HEK293 (cell line): Measurements from ENCODE around the gene EIF2B5.
"Not testable (repeated sequence)": the region's sequence is repeated elsewhere in the genome, so short reads cannot be mapped to it uniquely, and the experiment has no call there.

Experiments
- CTCF ChIA-PET: fragments of 350-600 bp; formaldehyde crosslinking; extraction: SDS; loops from one replicate; lab custom pipeline; 2021; ENCODE audit warnings: antibody characterized with exemption; lab: Yijun Ruan, JAX
- POLR2A ChIA-PET: fragments of 300-600 bp; formaldehyde crosslinking; extraction: SDS; loops from one replicate; lab custom pipeline; 2020; ENCODE audit warnings: antibody characterized with exemption, inconsistent platforms; lab: Yijun Ruan, JAX
- H3K27ac ChIP-seq: fragments of 200-500 bp; sonication (Bioruptor generic); 2 replicates; pipeline ENCODE4 v1.5.1; 2014; ENCODE audit warnings: low read depth, low read length, control low read depth, inconsistent platforms; ENCODE audit errors: extremely low read depth
- H3K36me3 ChIP-seq, 2 experiments: fragments of 200-500 bp in 1 of 2; sonication (Bioruptor generic) in 1 of 2; 1 replicate in 1 of 2; 2 replicates in 1 of 2; pipeline ENCODE4 v1.5.1; 2014 to 2017; ENCODE audit warnings: inconsistent platforms in 2 of 2, low read length in 2 of 2; ENCODE audit not compliant: control insufficient read depth in 2 of 2, insufficient read depth in 1 of 2
- H3K4me1 ChIP-seq: fragments of 200-500 bp; sonication (Bioruptor generic); 2 replicates; pipeline ENCODE4 v1.5.1; 2014; ENCODE audit warnings: mild to moderate bottlenecking, low read length, inconsistent platforms; ENCODE audit not compliant: control insufficient read depth, insufficient read depth
- H3K4me3 ChIP-seq: 2 replicates; pipeline ENCODE4 v1.5.1; 2011; ENCODE audit warnings: low read depth, mild to moderate bottlenecking, control low read depth, low read length, moderate library complexity
- H3K9me3 ChIP-seq: fragments of 200-500 bp; sonication (Bioruptor generic); 2 replicates; pipeline ENCODE4 v1.5.1; 2014; ENCODE audit warnings: low read depth, low read length, inconsistent platforms; ENCODE audit not compliant: control insufficient read depth, insufficient read depth
- ATF2 ChIP-seq: fragments of 450-650 bp; formaldehyde crosslinking; IDR thresholded peaks from 2 replicates; pipeline ENCODE4 v1.5.1; 2016; ENCODE audit warnings: missing biosample characterization, missing genetic modification characterization, low read depth
- BCL11B ChIP-seq: fragments of 450-650 bp; formaldehyde crosslinking; IDR thresholded peaks from 2 replicates; pipeline ENCODE4 v1.5.1; 2016; ENCODE audit warnings: low read depth, missing biosample characterization, missing genetic modification characterization
- GFI1B ChIP-seq: fragments of 450-650 bp; formaldehyde crosslinking; IDR thresholded peaks from 2 replicates; pipeline ENCODE4 v1.5.1; 2016; ENCODE audit warnings: missing biosample characterization, missing genetic modification characterization
- HOXA7 ChIP-seq: sonication (generic); formaldehyde crosslinking; IDR thresholded peaks from 2 replicates; pipeline ENCODE4 v1.8.1; 2022; ENCODE audit warnings: missing genetic modification reagents, borderline replicate concordance
- HOXC10 ChIP-seq: sonication (generic); formaldehyde crosslinking; IDR thresholded peaks from 2 replicates; pipeline ENCODE4 v1.8.1; 2023; ENCODE audit warnings: mild to moderate bottlenecking, missing genetic modification reagents
- KLF1 ChIP-seq: fragments of 450-650 bp; formaldehyde crosslinking; IDR thresholded peaks from 2 replicates; pipeline ENCODE4 v1.5.1; 2016; ENCODE audit warnings: missing biosample characterization, missing genetic modification characterization
- KLF9 ChIP-seq: fragments of 450-650 bp; formaldehyde crosslinking; IDR thresholded peaks from 2 replicates; pipeline ENCODE4 v1.5.1; 2016; ENCODE audit warnings: missing biosample characterization, missing genetic modification characterization, low read depth
- SP3 ChIP-seq: fragments of 450-650 bp; formaldehyde crosslinking; IDR thresholded peaks from 2 replicates; pipeline ENCODE4 v1.5.1; 2016; ENCODE audit warnings: missing biosample characterization, missing genetic modification characterization
- ZBTB44 ChIP-seq: fragments of 450-650 bp; IDR thresholded peaks from 2 replicates; pipeline ENCODE4 v1.5.1; 2018; ENCODE audit warnings: missing biosample characterization, mild to moderate bottlenecking, missing genetic modification characterization
- ZFP41 ChIP-seq: fragments of 450-650 bp; formaldehyde crosslinking; IDR thresholded peaks from 2 replicates; pipeline ENCODE4 v1.5.1; 2016; ENCODE audit warnings: missing biosample characterization, missing genetic modification characterization, borderline replicate concordance
- ZIC2 ChIP-seq: fragments of 450-650 bp; formaldehyde crosslinking; IDR thresholded peaks from 2 replicates; pipeline ENCODE4 v1.5.1; 2016; ENCODE audit warnings: missing biosample characterization, missing genetic modification characterization
- ZNF121 ChIP-seq: fragments of 450-650 bp; formaldehyde crosslinking; IDR thresholded peaks from 2 replicates; pipeline ENCODE4 v1.5.1; 2016; ENCODE audit warnings: missing biosample characterization, missing genetic modification characterization
- ZNF157 ChIP-seq: fragments of 450-650 bp; formaldehyde crosslinking; IDR thresholded peaks from 2 replicates; pipeline ENCODE4 v1.5.1; 2016; ENCODE audit warnings: missing biosample characterization, missing genetic modification characterization
- ZNF302 ChIP-seq: fragments of 450-650 bp; formaldehyde crosslinking; IDR thresholded peaks from 2 replicates; pipeline ENCODE4 v1.5.1; 2016; ENCODE audit warnings: missing biosample characterization, missing genetic modification characterization, low read depth
- ZNF580 ChIP-seq: fragments of 450-650 bp; formaldehyde crosslinking; IDR thresholded peaks from 2 replicates; pipeline ENCODE4 v1.5.1; 2016; ENCODE audit warnings: missing biosample characterization, missing genetic modification characterization
- ZNF623 ChIP-seq: fragments of 450-650 bp; formaldehyde crosslinking; IDR thresholded peaks from 2 replicates; pipeline ENCODE4 v1.5.1; 2016; ENCODE audit warnings: missing biosample characterization, missing genetic modification characterization
- ZNF677 ChIP-seq: fragments of 450-650 bp; IDR thresholded peaks from 2 replicates; pipeline ENCODE4 v1.5.0; 2018; ENCODE audit warnings: missing biosample characterization, mild to moderate bottlenecking, missing genetic modification characterization, moderate library complexity
- ZSCAN18 ChIP-seq: fragments of 450-650 bp; formaldehyde crosslinking; IDR thresholded peaks from 2 replicates; pipeline ENCODE4 v1.5.1; 2016; ENCODE audit warnings: missing biosample characterization, missing genetic modification characterization
- TF ChIP-seq, protein P1 (sequence below): fragments of 450-650 bp; formaldehyde crosslinking; IDR thresholded peaks from 2 replicates; pipeline ENCODE4 v1.5.1; 2016; ENCODE audit warnings: missing biosample characterization, missing genetic modification characterization

The EIF2B5 gene

GRCh38 chr3:184162571-184163070, 27.5 kb downstream of the EIF2B5 start:
- peaks cover 0 to 70% of the 10 kb centered on the region in 2 experiments; a peak in 2 of 3 replicates for H3K36me3 ChIP-seq
- POLR2A ChIA-PET = interaction anchor here (2.2 kb wide), 1 partner anchor 10 kb away, joined by 4 read pairs; no protein-coding TSS in a partner anchor
- H3K9me3 ChIP-seq, H3K4me3 ChIP-seq, CTCF ChIA-PET, H3K27ac ChIP-seq, H3K4me1 ChIP-seq: not testable (repeated sequence)

- Histone ChIP-seq H3K4me1 (no peaks in the 10 kb centered on the region), H3K9me3 (no peaks in the 10 kb centered on the region), H3K4me3 (no peak overlapping the region), H3K27ac (no peak overlapping the region), H3K36me3 (peaks cover 0 to 87% of the 10 kb centered on the region in 2 experiments; a peak in 2 of 3 replicates)
- ChIA-PET POLR2A (interaction anchor here (2.2 kb wide), 1 partner anchor 8 kb away, joined by 4 read pairs; no protein-coding TSS in a partner anchor), CTCF (no interaction called here)
- no peak for TF ChIP-seq ZFP41 (tag by site-specific recombination)
- TF ChIP-seq ZNF157 = no peak
- TF ChIP-seq ZNF580 (tag by site-specific recombination) = no peak
- no peak for TF ChIP-seq HOXA7
- TF ChIP-seq ZSCAN18 (tag by site-specific recombination) = no peak
- no peak for TF ChIP-seq ZNF677
- TF ChIP-seq GFI1B (tag by site-specific recombination) = no peak
- no peak for TF ChIP-seq ZNF121
Measured at GRCh38 chr3:184164648-184165330, 29.6 kb downstream of the EIF2B5 start.

- peaks cover 0 to 91% of the 10 kb centered on the region in 2 experiments; a peak in 2 of 3 replicates for H3K36me3 ChIP-seq
- TF ChIP-seq ZNF623 (tag by site-specific recombination) (no peak), KLF1 (tag by site-specific recombination) (no peak), BCL11B (tag by site-specific recombination) (no peak)
- TF ChIP-seq, protein P1, sequence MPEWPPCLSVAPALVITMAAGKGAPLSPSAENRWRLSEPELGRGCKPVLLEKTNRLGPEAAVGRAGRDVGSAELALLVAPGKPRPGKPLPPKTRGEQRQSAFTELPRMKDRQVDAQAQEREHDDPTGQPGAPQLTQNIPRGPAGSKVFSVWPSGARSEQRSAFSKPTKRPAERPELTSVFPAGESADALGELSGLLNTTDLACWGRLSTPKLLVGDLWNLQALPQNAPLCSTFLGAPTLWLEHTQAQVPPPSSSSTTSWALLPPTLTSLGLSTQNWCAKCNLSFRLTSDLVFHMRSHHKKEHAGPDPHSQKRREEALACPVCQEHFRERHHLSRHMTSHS (tag by site-specific recombination) = no peak
- H3K27ac ChIP-seq = no peak overlapping the region
- H3K4me1 ChIP-seq = no peaks in the 10 kb centered on the region
- ChIA-PET POLR2A (interaction anchor here (0.6 kb wide), 1 partner anchor 26 kb away, joined by 4 read pairs; no protein-coding TSS in a partner anchor), CTCF (no interaction called here)
- H3K4me3 ChIP-seq = no peak overlapping the region
- no peaks in the 10 kb centered on the region for H3K9me3 ChIP-seq
Measured at GRCh38 chr3:184165543-184165942, 30.4 kb downstream of the EIF2B5 start.

GRCh38 chr3:184166671-184167070, 31.5 kb downstream of the EIF2B5 start:
- Histone ChIP-seq H3K36me3 (peaks cover 0 to 99% of the 10 kb centered on the region in 2 experiments; a peak in 2 of 3 replicates), H3K9me3 (no peaks in the 10 kb centered on the region), H3K27ac (no peak overlapping the region), H3K4me3 (no peak overlapping the region), H3K4me1 (no peaks in the 10 kb centered on the region)
- ChIA-PET POLR2A (interaction anchor here (1.0 kb wide), 1 partner anchor 19 kb away, joined by 3 read pairs; the partner anchor contains the start of gene ABCF3), CTCF (no interaction called here)
- no peak for TF ChIP-seq ZBTB44
- TF ChIP-seq HOXC10 (CRISPR knock-in tag) = no peak
- TF ChIP-seq, protein P1 (tag by site-specific recombination) = no peak
- TF ChIP-seq ZNF302 (tag by site-specific recombination) = no peak
- no peak for TF ChIP-seq ZIC2 (tag by site-specific recombination)
- TF ChIP-seq KLF9 (tag by site-specific recombination) = no peak
- no peak for TF ChIP-seq SP3 (tag by site-specific recombination)
- no peak for TF ChIP-seq ATF2 (tag by site-specific recombination)
